ENCODE results near the gene AAMP. TPM values are rescaled to one million over a fixed set of nuclear protein-coding genes. Genes with fewer than 3 reads are reported as not detected.

Gene AAMP
- total RNA-seq, 2 experiments from 2014 or later: 68.7 to 97.0 TPM

GRCh38 chr2:218267259-218267658 is 2.7 kb downstream of the AAMP start:
- POLR2A ChIA-PET: no interaction called here
- intact Hi-C loops (cut with micrococcal nuclease; ENCODE audit: unreplicated experiment): no loop called here
- CTCF ChIA-PET (ENCODE audit: unreplicated experiment): no interaction called here
- DNase-seq (ENCODE audit: low spot score): no peak
- H3K9me2 ChIP-seq (ENCODE audit: insufficient read depth, low read length): no peaks in the 10 kb centered on the region
- no peak overlapping the region for H2AFZ ChIP-seq (ENCODE audit: low read length)
- no peak overlapping the region for H3K4me3 ChIP-seq (ENCODE audit: low read depth, low read length, poor library complexity, severe bottlenecking)
- BruUV-seq (replicated peaks): no TSS peak
- TF ChIP-seq, protein P1, sequence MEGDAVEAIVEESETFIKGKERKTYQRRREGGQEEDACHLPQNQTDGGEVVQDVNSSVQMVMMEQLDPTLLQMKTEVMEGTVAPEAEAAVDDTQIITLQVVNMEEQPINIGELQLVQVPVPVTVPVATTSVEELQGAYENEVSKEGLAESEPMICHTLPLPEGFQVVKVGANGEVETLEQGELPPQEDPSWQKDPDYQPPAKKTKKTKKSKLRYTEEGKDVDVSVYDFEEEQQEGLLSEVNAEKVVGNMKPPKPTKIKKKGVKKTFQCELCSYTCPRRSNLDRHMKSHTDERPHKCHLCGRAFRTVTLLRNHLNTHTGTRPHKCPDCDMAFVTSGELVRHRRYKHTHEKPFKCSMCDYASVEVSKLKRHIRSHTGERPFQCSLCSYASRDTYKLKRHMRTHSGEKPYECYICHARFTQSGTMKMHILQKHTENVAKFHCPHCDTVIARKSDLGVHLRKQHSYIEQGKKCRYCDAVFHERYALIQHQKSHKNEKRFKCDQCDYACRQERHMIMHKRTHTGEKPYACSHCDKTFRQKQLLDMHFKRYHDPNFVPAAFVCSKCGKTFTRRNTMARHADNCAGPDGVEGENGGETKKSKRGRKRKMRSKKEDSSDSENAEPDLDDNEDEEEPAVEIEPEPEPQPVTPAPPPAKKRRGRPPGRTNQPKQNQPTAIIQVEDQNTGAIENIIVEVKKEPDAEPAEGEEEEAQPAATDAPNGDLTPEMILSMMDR (conservative IDR thresholded peaks at IDR 0.05; ENCODE audit: low read length): no peak
- TF ChIP-seq EZH2phosphoT487 (IDR thresholded peaks at IDR 0.05; ENCODE audit: borderline replicate concordance, low read depth, low read length): no peak
- H3K27ac ChIP-seq (ENCODE audit: low read depth, low read length, poor library complexity, severe bottlenecking): no peak overlapping the region
- peaks cover 12% of the 10 kb centered on the region for H3K4me1 ChIP-seq (ENCODE audit: insufficient read depth, low read length, poor library complexity, severe bottlenecking)
- no peaks in the 10 kb centered on the region for H4K20me1 ChIP-seq (ENCODE audit: insufficient read depth, low read length)
- no peaks in the 10 kb centered on the region for H3K9me3 ChIP-seq (ENCODE audit: low read length)
- H3K79me2 ChIP-seq (ENCODE audit: insufficient read depth, low read depth, low read length): peaks cover 23% of the 10 kb centered on the region; the same call in 1 of the 2 replicates
- H3K4me2 ChIP-seq (ENCODE audit: low read length): no peak overlapping the region
- peaks cover 34% of the 10 kb centered on the region for H3K36me3 ChIP-seq (ENCODE audit: insufficient read depth, low read length)

DNA sequence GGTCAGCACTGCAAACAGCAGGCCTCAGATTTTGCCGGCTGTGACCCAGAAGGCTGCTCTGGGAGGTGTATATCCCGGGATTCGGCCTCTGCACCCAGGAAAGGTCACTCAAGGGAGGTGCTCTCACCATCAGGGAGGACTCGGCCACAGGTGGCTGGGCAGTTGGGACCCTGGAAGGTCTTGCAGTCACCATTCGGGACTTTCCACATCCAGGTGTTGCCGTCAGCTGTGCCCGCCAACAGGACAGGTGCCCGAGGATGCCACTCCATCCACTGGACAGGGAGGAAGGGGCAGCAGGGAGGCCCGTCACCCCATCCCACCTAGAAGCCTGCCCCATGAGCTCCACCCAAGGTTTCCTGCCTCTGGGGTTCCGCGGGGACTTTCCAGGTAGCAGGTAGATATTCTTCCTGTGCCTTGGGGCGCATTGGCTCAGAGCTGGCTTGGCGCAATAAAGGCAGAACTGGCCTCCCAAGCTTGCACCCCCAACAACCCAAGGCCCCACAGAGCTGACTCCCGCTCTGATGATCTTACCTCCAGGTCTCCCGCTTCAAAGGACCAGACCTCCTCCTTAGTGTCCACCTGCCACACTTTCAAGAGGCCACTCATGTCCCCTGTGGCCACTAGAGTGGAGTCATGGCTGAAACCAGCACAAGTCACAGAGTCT is 3.5 kb downstream of the AAMP start:
- no peak for TF ChIP-seq EZH2phosphoT487 (IDR thresholded peaks at IDR 0.05; ENCODE audit: borderline replicate concordance, low read depth, low read length)
- TF ChIP-seq, protein P1 (conservative IDR thresholded peaks at IDR 0.05; ENCODE audit: low read length): no peak
- no TSS peak for BruUV-seq (replicated peaks)
- Histone ChIP-seq H3K4me3 (ENCODE audit: low read depth, low read length, poor library complexity, severe bottlenecking) (no peak overlapping the region), H2AFZ (ENCODE audit: low read length) (no peak overlapping the region), H3K36me3 (ENCODE audit: insufficient read depth, low read length) (peaks cover 30% of the 10 kb centered on the region), H3K27ac (ENCODE audit: low read depth, low read length, poor library complexity, severe bottlenecking) (no peak overlapping the region), H3K9me2 (ENCODE audit: insufficient read depth, low read length) (no peaks in the 10 kb centered on the region), H3K9me3 (ENCODE audit: low read length) (no peaks in the 10 kb centered on the region), H3K4me2 (ENCODE audit: low read length) (no peak overlapping the region), H4K20me1 (ENCODE audit: insufficient read depth, low read length) (no peaks in the 10 kb centered on the region), H3K4me1 (ENCODE audit: insufficient read depth, low read length, poor library complexity, severe bottlenecking) (peaks cover 11% of the 10 kb centered on the region), H3K79me2 (ENCODE audit: insufficient read depth, low read depth, low read length) (peaks cover 15% of the 10 kb centered on the region; the same call in 1 of the 2 replicates)
- intact Hi-C loops (cut with micrococcal nuclease; ENCODE audit: unreplicated experiment): no loop called here
- no peak for DNase-seq (ENCODE audit: low spot score)
- ChIA-PET POLR2A (interaction anchor here (0.9 kb wide), 1 partner anchor 151 kb away, joined by 3 read pairs; no protein-coding TSS in a partner anchor), CTCF (ENCODE audit: unreplicated experiment) (no interaction called here)

DNA sequence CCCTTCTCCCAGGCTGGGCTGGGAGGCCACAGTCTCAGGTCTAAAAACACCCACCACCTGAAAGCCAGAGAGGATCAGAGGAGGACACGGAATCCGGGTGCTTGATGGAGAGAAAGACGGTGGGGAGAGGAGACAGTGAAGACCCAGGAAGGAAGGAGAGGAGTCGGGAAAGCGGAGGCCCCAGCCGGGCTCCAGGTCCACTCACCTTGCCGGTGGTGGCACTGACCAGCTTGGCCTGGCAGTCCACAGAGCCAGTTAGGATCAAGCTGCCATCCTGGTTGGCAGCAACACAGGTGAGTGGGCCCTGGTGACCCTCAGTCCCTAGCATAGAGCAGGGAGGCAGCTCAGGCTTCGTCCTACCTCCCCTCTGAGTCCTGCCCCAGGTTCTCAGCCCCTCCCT is 4.3 kb downstream of the AAMP start:
- Histone ChIP-seq H2AFZ (ENCODE audit: low read length) (no peak overlapping the region), H3K4me3 (ENCODE audit: low read depth, low read length, poor library complexity, severe bottlenecking) (no peak overlapping the region), H3K9me2 (ENCODE audit: insufficient read depth, low read length) (no peaks in the 10 kb centered on the region), H3K27ac (ENCODE audit: low read depth, low read length, poor library complexity, severe bottlenecking) (no peak overlapping the region), H3K36me3 (ENCODE audit: insufficient read depth, low read length) (peaks cover 30% of the 10 kb centered on the region), H3K9me3 (ENCODE audit: low read length) (no peaks in the 10 kb centered on the region), H4K20me1 (ENCODE audit: insufficient read depth, low read length) (no peaks in the 10 kb centered on the region), H3K4me1 (ENCODE audit: insufficient read depth, low read length, poor library complexity, severe bottlenecking) (peaks cover 15% of the 10 kb centered on the region), H3K4me2 (ENCODE audit: low read length) (no peak overlapping the region), H3K79me2 (ENCODE audit: insufficient read depth, low read depth, low read length) (peaks cover 7% of the 10 kb centered on the region; the same call in 1 of the 2 replicates)
- ChIA-PET POLR2A (interaction anchor here (0.6 kb wide), 1 partner anchor 160 kb away, joined by 4 read pairs; no protein-coding TSS in a partner anchor), CTCF (ENCODE audit: unreplicated experiment) (no interaction called here)
- intact Hi-C loops (cut with micrococcal nuclease; ENCODE audit: unreplicated experiment): no loop called here
- no peak for DNase-seq (ENCODE audit: low spot score)
- no TSS peak for BruUV-seq (replicated peaks)
- TF ChIP-seq, protein P1 (conservative IDR thresholded peaks at IDR 0.05; ENCODE audit: low read length): no peak
- no peak for TF ChIP-seq EZH2phosphoT487 (IDR thresholded peaks at IDR 0.05; ENCODE audit: borderline replicate concordance, low read depth, low read length)
